NCI-H1436 treated with DMSO at 0.1 percent for 48 hours (cell line): ENCODE data around the gene SNED1.
A peak's percentile ranks its signal among the peaks of the same experiment; 100 is the strongest.
"Not testable (repeated sequence)": the region's sequence is repeated elsewhere in the genome, so short reads cannot be mapped to it uniquely, and the experiment has no call there.

Source experiments
- DNase-seq: peaks from one replicate; lab custom pipeline; 2025; lab: John Stamatoyannopoulos, UW

The SNED1 gene

DNA sequence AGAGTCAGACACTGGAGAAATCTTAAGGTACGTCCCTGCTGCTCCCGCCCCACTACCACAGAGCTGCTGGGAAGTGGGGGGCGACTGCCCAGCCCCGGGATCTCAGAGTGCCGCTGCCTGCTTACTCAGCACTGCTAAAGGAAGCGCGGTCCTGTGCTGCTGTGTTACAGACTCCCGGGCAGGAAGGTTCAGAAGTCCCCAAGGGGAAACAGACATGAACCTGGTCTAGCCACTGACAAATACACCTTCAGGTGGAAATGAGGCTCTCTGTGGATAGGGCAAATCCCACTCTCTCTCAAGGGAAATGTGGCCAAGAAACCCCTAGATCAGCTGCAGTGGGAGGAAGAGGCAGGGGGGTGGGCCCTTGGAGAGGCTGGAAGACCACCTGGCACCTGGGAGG, 90.0 kb downstream of the SNED1 start:
- no peak for DNase-seq

GRCh38 chr2:241088791-241089732, 90.6 kb downstream of the SNED1 start:
- no peak for DNase-seq

DNA sequence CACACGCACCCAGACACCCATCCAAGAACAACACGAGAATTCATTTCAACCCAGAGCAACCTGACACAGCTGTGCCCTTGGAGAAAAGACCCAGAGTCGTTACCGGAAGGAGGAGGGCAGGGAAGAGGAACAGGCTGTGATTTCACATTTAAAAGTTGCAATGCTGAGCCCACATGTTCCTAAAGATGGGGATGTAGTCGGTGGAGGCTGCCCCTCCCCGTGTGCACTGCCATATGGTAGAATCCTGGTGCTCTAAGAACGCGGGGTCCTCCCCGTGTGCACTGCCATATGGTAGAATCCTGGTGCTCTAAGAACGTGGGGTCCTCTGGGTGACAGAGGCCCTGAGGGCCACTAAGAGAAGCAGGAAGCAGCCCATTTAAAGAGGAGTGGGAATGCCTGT, 92.8 kb downstream of the SNED1 start:
- no peak for DNase-seq

- no peak for DNase-seq
These were observed 93.5 kb downstream of the SNED1 start for GRCh38 chr2:241091734-241092445.

DNA sequence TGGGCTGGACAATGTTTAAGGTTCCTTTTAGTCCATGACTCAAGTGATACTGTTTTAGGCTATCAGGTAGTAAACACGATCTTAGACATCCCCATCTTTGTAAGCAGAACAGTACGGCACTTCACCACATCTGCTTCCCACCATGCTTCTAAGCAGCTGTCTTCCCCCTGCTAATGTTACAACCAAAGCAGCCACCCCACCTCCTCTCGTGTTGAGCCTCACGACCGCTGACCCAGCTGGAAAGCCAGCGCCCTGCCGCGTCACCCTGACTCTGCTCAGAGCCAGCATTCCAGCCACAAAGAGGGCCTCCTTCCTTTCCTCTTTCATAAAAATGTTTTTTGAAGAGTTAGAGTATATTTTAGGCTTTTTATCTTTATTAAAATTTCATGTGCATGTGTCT, 94.3 kb downstream of the SNED1 start:
- no peak for DNase-seq

DNA sequence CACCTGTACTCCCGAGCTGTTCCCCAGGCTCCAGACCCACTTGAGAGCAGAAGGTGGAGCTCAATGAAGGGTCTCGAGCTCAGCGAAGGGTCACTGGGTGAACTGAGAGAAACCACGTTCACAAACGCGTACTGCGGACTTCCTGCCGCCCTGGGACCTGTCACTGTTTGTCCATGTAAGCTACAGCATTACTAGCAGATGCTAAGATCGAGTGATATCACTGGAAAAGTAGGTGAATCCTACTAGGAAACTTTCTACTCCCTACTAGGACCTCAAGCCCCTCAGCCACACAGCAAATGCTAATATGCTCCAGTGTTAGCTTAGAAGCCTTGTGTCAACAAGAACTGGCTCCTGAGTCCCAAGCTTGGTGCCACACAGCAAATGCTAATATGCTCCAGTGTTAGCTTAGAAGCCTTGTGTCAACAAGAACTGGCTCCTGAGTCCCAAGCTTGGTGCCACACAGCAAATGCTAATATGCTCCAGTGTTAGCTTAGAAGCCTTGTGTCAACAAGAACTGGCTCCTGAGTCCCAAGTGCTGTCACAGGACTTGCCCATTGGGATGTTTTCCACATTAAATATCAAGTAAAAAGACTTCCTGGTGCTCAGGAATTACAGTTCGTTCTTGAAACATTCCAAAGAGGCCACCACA, 94.8 kb downstream of the SNED1 start:
- DNase-seq, result not testable (repeated sequence)

DNA sequence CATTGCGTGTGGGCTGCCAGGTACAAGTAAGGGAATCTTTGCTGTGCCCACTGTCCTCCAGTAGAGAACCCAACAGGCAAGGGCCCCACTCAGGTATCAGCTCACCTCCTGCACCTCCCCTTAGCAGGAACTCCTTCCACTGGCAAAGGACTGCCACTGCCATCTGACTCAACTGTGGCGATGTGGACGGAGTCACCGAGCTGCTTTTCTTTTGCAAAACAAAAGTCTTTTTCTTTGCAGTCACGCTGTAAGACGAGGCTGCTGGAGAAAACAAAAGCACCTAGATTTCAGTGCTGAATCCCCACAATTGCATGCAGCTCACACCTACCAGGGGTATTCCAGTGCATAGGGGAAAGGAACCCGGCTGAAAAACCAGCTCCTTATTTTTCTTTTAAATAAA, 95.8 kb downstream of the SNED1 start:
- no peak for DNase-seq

DNA sequence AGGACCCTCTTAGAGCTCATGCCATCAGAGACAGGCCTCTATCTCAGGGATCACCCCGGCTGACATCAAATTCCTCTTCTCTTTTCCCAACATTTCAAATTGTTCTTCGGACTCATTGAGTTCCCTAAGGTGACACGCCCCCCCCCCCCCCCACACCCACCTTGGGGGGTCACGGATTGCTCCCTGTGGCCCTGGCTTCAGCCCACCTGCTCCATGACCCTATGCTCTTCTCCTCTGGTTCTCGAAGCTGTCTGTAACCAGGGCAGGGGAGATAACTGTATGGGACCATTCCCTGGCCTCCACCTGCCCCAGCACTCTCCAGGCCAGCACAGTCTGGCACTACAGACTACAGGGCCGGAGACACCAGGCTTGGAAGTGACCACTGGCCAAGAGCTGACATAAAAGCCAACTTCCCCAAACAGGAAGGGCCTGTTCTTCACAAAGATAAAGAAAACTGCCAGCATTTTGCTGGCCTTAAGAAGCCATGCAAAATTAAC, 96.6 kb downstream of the SNED1 start:
- DNase-seq, result no peak

- DNase-seq, result no peak
These were observed 97.3 kb downstream of the SNED1 start for GRCh38 chr2:241095594-241096290.

GRCh38 chr2:241096979-241097378, 98.6 kb downstream of the SNED1 start:
- DNase-seq, result no peak

- DNase-seq, result no peak
These were observed 100.8 kb downstream of the SNED1 start for GRCh38 chr2:241099246-241099645.

- peak; percentile 1 for DNase-seq
These were observed 103.9 kb downstream of the SNED1 start, which contains the start of gene MTERF4 for GRCh38 chr2:241102239-241102803. MTERF4 (minus strand) TSS chr2:241102287; CDS start chr2:241102273, 14 bp downstream.

GRCh38 chr2:241103176-241103595, 104.8 kb downstream of the SNED1 start:
- no peak for DNase-seq

DNA sequence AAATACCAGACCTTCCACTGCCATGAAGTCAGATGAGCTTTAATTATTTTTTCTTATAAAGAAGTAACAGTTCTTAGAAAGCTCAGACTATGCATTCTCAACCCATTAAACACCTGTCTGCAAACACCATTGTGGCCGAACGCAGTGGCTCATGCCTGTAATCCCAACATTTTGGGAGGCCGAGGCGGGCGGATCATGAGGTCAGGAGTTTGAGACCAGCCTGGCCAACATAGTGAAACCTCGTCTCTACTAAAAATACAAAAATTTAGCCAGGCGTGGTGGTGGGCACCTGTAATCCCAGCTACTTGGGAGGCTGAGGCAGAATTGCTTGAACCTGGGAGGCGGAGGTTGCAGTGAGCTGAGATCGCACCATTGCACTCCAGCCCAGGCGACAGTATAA, 106.2 kb downstream of the SNED1 start:
- DNase-seq, result not testable (repeated sequence)

DNA sequence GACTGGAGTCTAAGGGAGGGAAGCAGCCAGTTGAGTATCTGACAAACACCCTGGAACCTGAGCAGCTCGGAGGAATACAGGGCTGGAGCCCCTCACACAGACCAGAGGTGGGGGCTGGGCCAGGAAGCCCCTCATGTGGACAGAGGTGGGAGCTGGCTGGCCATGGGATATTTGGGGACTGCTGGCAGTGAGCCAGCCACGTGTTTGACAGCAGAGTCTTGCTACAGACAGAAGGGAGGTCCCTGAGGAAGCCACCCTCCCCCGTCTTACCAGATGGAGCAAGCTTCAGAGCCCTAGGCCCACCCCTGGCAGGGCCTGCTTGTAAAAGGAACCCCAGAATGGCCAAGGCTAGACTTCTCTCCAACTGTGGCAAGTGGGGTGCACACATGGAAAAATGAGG, 107.2 kb downstream of the SNED1 start:
- DNase-seq, result no peak

GRCh38 chr2:241107031-241107783, 108.8 kb downstream of the SNED1 start:
- no peak for DNase-seq

GRCh38 chr2:241108271-241109209, 110.1 kb downstream of the SNED1 start:
- no peak for DNase-seq

GRCh38 chr2:241109210-241110088, 111.0 kb downstream of the SNED1 start:
- no peak for DNase-seq
